NCI-H748 (cell line): ENCODE data around the gene ARHGAP18.

Source experiments
- DNase-seq: peaks from one replicate; lab custom pipeline; 2025; ENCODE audit not compliant: unreplicated experiment; lab: John Stamatoyannopoulos, UW

Gene ARHGAP18

GRCh38 chr6:129645830-129646579, 64.0 kb downstream of the ARHGAP18 start:
- no peak for DNase-seq

GRCh38 chr6:129645106-129645829, 64.7 kb downstream of the ARHGAP18 start:
- no peak for DNase-seq

- DNase-seq, result no peak
These were observed 65.4 kb downstream of the ARHGAP18 start for GRCh38 chr6:129644567-129645015.

GRCh38 chr6:129643968-129644367, 66.0 kb downstream of the ARHGAP18 start:
- no peak for DNase-seq

GRCh38 chr6:129643176-129643575, 66.8 kb downstream of the ARHGAP18 start:
- DNase-seq, result no peak

- DNase-seq, result no peak
These were observed 67.7 kb downstream of the ARHGAP18 start for GRCh38 chr6:129642322-129642721.

- DNase-seq, result no peak
These were observed 68.6 kb downstream of the ARHGAP18 start for GRCh38 chr6:129641344-129641743.

GRCh38 chr6:129638686-129639085, 71.3 kb downstream of the ARHGAP18 start:
- no peak for DNase-seq

GRCh38 chr6:129638055-129638684, 71.8 kb downstream of the ARHGAP18 start:
- peak; percentile 59 for DNase-seq

GRCh38 chr6:129637340-129638054, 72.5 kb downstream of the ARHGAP18 start:
- DNase-seq, result peak; percentile 84

GRCh38 chr6:129635396-129636130, 74.4 kb downstream of the ARHGAP18 start:
- DNase-seq, result no peak

- DNase-seq, result no peak
These were observed 75.4 kb downstream of the ARHGAP18 start for GRCh38 chr6:129634411-129635230.

- DNase-seq, result no peak
These were observed 76.4 kb downstream of the ARHGAP18 start for GRCh38 chr6:129633529-129633928.

GRCh38 chr6:129632172-129632613, 77.8 kb downstream of the ARHGAP18 start:
- no peak for DNase-seq

- no peak for DNase-seq
These were observed 78.9 kb downstream of the ARHGAP18 start for GRCh38 chr6:129631070-129631469.

- no peak for DNase-seq
These were observed 79.4 kb downstream of the ARHGAP18 start for GRCh38 chr6:129630596-129630995.

GRCh38 chr6:129628101-129628815, 81.7 kb downstream of the ARHGAP18 start:
- DNase-seq, result no peak

- no peak for DNase-seq
These were observed 85.5 kb downstream of the ARHGAP18 start for GRCh38 chr6:129624488-129624887.
